Smooth muscle cell (in vitro differentiated cells): ENCODE results near the gene MAML3. TPM values are rescaled to one million over a fixed set of nuclear protein-coding genes. Genes with fewer than 3 reads are reported as not detected.

Experiments
- DNase-seq: peaks from one replicate; lab custom pipeline; 2025; ENCODE audit not compliant: unreplicated experiment; lab: John Stamatoyannopoulos, UW
- H2AFZ ChIP-seq: fragments of 200-600 bp; sonication (generic); 2 replicates; pipeline ENCODE4 v1.6.0; 2016; ENCODE audit warnings: antibody characterized with exemption, low read depth, mild to moderate bottlenecking
- H3F3A ChIP-seq: fragments of 200-600 bp; sonication (generic); 2 replicates; pipeline ENCODE4 v1.6.0; 2017; ENCODE audit warnings: antibody characterized with exemption, low read depth
- H3K27ac ChIP-seq: fragments of 200-600 bp; sonication (generic); 2 replicates; pipeline ENCODE4 v1.5.1; 2016; ENCODE audit warnings: low read depth, mild to moderate bottlenecking
- H3K27me3 ChIP-seq: fragments of 200-600 bp; sonication (generic); 2 replicates; pipeline ENCODE4 v1.6.1; 2016; ENCODE audit warnings: low read depth, mild to moderate bottlenecking
- H3K36me3 ChIP-seq: fragments of 200-600 bp; sonication (generic); 2 replicates; pipeline ENCODE4 v1.5.1; 2016; ENCODE audit warnings: low read depth
- H3K4me1 ChIP-seq: fragments of 200-600 bp; sonication (generic); 2 replicates; pipeline ENCODE4 v1.5.1; 2016; ENCODE audit warnings: low read depth
- H3K4me2 ChIP-seq: fragments of 200-600 bp; sonication (generic); 2 replicates; pipeline ENCODE4 v1.6.0; 2016; ENCODE audit warnings: mild to moderate bottlenecking
- H3K4me3 ChIP-seq: fragments of 200-600 bp; sonication (generic); 2 replicates; pipeline ENCODE4 v1.5.1; 2016; ENCODE audit warnings: mild to moderate bottlenecking
- H3K79me2 ChIP-seq: fragments of 200-600 bp; sonication (generic); 2 replicates; pipeline ENCODE4 v1.6.0; 2016; ENCODE audit warnings: low read depth, mild to moderate bottlenecking
- H3K9ac ChIP-seq: fragments of 200-600 bp; sonication (generic); 2 replicates; pipeline ENCODE4 v1.6.0; 2016; ENCODE audit warnings: low read depth
- H3K9me3 ChIP-seq: fragments of 200-600 bp; sonication (generic); replicated peaks from 2 replicates; pipeline ENCODE4 v1.5.1; 2016; ENCODE audit warnings: low read depth
- H4K20me1 ChIP-seq: fragments of 200-600 bp; sonication (generic); 2 replicates; pipeline ENCODE4 v1.6.0; 2016; ENCODE audit warnings: low read depth
- WGBS: methylation state at CpG from one replicate; pipeline ENCODE4 v1.1.7; 2016; ENCODE audit warnings: low lambda C conversion rate; 5-methylcytosine and 5-hydroxymethylcytosine counted together
- polyA plus RNA-seq: library from polyadenylated mRNA; unstranded; fragments of >200 nt; fragmentation: Nextera tagmentation; extraction: Ambion mirVana; gene quantifications from 2 replicates; pipeline ENCODE4 v1.2.1, GENCODE V29; 2016
- total RNA-seq: library from RNA; depleted of rRNA; stranded (reverse); fragments of >200 nt; gene quantifications from 2 replicates; pipeline ENCODE4 v1.2.3, GENCODE V29; 2014
- TF ChIP-seq, protein P1 (sequence below): fragments of 200-600 bp; sonication (generic); IDR thresholded peaks from 2 replicates; pipeline ENCODE4 v1.5.1; 2017; ENCODE audit warnings: borderline replicate concordance, mild to moderate bottlenecking, antibody characterized with exemption; ENCODE audit not compliant: insufficient read depth, poor library complexity, severe bottlenecking

MAML3 gene
- total and polyA plus RNA-seq, 2 experiments from 2014 or later: 4.9 to 12.6 TPM

DNA sequence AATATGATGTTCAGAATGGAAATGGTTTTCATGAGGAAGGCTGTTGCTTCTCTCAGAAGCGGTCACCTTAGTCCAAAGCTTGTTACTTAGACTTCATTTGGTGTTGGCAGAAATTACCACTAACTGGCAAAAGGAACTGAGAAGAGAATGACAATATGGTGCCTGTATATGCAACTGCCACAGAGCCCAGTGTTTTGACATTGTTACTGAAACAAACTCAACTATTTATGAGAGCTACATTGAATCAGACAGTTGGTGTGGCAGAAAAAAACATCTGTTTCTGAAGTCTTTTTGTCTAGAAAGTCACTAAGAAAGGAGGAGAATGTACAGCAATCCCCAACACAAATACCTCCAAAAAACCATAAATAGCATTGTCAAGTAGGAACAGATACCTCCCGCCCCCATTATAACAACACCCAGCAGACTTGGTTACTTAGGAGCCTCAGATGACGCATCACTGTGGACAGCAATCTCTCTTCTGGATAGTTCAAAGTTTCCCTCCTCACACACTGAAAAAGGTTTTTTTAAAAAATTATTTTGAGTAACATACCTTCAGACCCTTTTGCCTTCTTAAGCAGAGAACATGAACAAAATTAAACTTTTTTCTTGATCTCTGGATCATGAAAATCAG is 92.2 kb downstream of the MAML3 start:
- no peaks in the 10 kb centered on the region for H3K36me3 ChIP-seq
- TF ChIP-seq, protein P1, sequence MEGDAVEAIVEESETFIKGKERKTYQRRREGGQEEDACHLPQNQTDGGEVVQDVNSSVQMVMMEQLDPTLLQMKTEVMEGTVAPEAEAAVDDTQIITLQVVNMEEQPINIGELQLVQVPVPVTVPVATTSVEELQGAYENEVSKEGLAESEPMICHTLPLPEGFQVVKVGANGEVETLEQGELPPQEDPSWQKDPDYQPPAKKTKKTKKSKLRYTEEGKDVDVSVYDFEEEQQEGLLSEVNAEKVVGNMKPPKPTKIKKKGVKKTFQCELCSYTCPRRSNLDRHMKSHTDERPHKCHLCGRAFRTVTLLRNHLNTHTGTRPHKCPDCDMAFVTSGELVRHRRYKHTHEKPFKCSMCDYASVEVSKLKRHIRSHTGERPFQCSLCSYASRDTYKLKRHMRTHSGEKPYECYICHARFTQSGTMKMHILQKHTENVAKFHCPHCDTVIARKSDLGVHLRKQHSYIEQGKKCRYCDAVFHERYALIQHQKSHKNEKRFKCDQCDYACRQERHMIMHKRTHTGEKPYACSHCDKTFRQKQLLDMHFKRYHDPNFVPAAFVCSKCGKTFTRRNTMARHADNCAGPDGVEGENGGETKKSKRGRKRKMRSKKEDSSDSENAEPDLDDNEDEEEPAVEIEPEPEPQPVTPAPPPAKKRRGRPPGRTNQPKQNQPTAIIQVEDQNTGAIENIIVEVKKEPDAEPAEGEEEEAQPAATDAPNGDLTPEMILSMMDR: no peak
- H3K79me2 ChIP-seq: peaks cover 68% of the 10 kb centered on the region
- H2AFZ ChIP-seq: no peak overlapping the region
- peak overlapping the region; percentile 72 for H3K4me2 ChIP-seq
- H4K20me1 ChIP-seq: no peaks in the 10 kb centered on the region
- H3F3A ChIP-seq: peaks cover 36% of the 10 kb centered on the region
- H3K4me1 ChIP-seq: peaks cover 46% of the 10 kb centered on the region
- no peak for DNase-seq
- 64% methylated on average over 3 of the region's 3 CpGs for WGBS
- H3K27ac ChIP-seq: peak overlapping the region; percentile 89
- no peak overlapping the region for H3K4me3 ChIP-seq
- H3K9me3 ChIP-seq: no peaks in the 10 kb centered on the region
- H3K27me3 ChIP-seq: no peaks in the 10 kb centered on the region
- peak overlapping the region; percentile 15 for H3K9ac ChIP-seq

DNA sequence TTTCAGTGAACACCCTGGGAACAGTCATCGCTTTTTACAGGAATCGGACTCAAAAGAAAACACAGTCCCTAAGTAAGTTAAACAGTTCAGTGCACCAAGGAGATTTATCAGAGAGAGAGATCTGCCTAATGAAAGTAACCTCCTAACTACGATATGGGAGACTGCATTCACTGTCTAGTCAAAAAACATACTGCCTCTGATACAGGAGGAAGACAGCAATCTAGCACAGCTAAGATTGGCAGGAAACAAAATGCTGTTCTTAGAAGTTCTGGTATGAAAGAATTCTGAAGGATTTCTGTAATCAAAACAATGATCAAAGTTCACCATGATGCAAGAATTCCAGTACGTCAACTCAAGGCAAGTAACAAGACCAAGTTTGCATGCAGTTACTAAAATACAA is 92.8 kb downstream of the MAML3 start:
- peaks cover 46% of the 10 kb centered on the region for H3K4me1 ChIP-seq
- DNase-seq: no peak
- peak overlapping the region; percentile 72 for H3K4me2 ChIP-seq
- H3K27me3 ChIP-seq: no peaks in the 10 kb centered on the region
- H3F3A ChIP-seq: peaks cover 36% of the 10 kb centered on the region
- H3K79me2 ChIP-seq: peaks cover 69% of the 10 kb centered on the region
- peak overlapping the region; percentile 89 for H3K27ac ChIP-seq
- no peaks in the 10 kb centered on the region for H3K36me3 ChIP-seq
- H4K20me1 ChIP-seq: no peaks in the 10 kb centered on the region
- TF ChIP-seq, protein P1: no peak
- 17% methylated on average over 4 of the region's 4 CpGs for WGBS
- H3K4me3 ChIP-seq: peak overlapping the region; percentile 14
- peak overlapping the region; percentile 15 for H3K9ac ChIP-seq
- peak overlapping the region; percentile 6 for H2AFZ ChIP-seq
- no peaks in the 10 kb centered on the region for H3K9me3 ChIP-seq

DNA sequence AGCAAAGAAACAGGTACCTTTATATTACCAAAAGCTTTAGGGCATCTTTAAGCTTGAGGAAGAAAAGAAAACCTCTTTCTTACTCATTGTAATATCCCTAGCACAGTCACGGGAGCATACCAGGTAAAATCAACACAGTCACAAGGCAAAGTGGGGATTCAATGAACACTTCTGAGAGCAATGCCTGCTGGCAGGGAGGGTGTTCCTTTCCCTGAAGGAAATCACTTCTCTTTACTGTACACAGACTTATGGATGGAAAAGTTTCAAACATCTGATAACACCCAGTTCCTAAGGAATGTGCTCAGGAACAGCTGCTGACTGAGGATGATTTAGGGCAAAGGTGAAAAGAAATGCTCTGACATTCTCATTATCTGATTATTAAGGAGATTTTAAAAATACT is 94.8 kb downstream of the MAML3 start:
- no peak for DNase-seq
- peak overlapping the region; percentile 55 for H3K4me2 ChIP-seq
- 18% methylated on average over 1 of the region's 1 CpG for WGBS

More for the DNA sequence above, 94.8 kb downstream of the MAML3 start:
- Histone ChIP-seq H3K36me3 (no peaks in the 10 kb centered on the region), H3F3A (peaks cover 27% of the 10 kb centered on the region), H3K4me3 (peak overlapping the region; percentile 22), H3K9me3 (no peaks in the 10 kb centered on the region), H3K27me3 (no peaks in the 10 kb centered on the region), H4K20me1 (no peaks in the 10 kb centered on the region), H3K79me2 (peaks cover 84% of the 10 kb centered on the region), H2AFZ (no peak overlapping the region), H3K4me1 (peaks cover 43% of the 10 kb centered on the region), H3K27ac (peak overlapping the region; percentile 89), H3K9ac (peak overlapping the region; percentile 26)
- TF ChIP-seq, protein P1: no peak
